Measurements from ENCODE around the gene OSTM1.
A peak's percentile ranks its signal among the peaks of the same experiment; 100 is the strongest.

The OSTM1 gene

DNA sequence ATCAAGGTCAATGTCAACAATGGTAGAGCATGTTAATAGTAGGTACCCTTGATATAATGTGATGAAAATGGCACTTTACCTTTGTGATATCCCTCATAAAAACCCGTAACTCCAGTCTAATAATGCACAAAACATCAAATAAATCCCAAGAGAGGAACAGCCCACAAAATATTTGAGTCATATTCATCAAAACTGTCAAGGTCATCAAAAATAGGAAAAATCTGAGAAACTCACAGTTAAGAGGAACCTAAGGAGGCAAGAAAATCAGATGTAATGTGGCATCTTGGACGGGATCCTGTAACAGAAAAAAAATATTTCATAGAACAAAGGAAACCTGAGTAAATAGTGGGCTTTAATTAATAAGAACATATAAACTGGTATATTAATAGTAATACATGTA, 25.5 kb upstream of the OSTM1 start:
- DNase-seq = no peak

DNA sequence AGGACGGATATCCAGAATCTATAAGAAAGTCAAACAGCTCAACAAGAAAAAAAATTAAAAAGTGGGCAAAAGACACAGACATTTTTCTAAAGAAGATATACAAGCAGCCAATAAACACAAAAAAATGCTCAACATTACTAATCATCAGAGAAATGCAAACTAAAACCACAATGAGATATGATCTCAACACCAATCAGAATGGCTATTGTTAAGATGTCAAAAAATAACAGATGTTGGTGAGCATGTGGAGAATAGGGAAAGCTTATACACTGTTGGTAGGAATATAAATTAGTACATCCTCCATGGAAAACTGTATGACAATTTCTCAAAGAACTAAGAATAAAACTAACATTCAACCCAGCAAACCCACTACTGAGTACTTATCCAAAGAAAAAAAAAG, 23.3 kb upstream of the OSTM1 start:
- DNase-seq = no peak

GRCh38 chr6:108093781-108094300, 19.3 kb upstream of the OSTM1 start:
- DNase-seq = no peak

GRCh38 chr6:108091288-108091687, 16.7 kb upstream of the OSTM1 start:
- DNase-seq = no peak

- no peak for DNase-seq
Measured at GRCh38 chr6:108083349-108083748, 8.8 kb upstream of the OSTM1 start.

DNA sequence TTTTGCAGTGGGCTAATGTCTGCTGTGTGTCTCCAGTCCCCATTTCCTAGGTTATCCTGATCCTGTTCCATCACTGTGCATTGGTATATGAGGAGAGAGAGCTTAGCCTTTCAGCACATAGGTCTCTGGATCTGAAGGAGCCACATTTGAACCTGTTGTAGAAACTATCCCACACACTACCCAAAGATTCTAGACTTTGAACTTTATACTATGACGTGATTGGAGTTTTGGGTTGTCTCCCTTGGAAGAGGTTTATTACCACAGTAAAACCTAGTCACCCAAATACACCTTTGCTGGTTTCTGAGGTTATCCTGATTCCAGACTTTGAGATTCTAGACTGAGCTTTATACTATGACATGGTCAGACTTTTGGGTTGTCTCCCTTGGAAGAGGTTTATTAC, 8.0 kb upstream of the OSTM1 start:
- DNase-seq = no peak

GRCh38 chr6:108080010-108080780, 5.7 kb upstream of the OSTM1 start:
- no peak for DNase-seq

DNA sequence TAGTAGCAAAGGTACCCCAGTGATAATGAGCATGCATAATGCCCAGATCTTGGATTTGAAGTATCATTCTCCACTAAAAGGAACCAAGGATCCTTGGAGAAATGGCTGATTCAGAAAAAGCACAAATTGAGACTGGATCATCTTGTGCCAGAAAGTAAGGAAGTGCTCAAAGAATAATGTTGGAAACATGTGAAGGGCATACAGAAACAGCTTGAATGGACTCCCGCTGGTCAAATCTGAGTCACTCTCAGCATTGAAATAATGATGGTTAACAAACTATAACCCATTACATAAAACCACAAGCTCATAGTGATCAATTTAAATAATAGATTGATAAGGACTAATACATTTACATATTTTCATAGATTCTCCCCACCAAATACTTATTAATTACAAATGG, 3.6 kb upstream of the OSTM1 start:
- no peak for DNase-seq

GRCh38 chr6:108074057-108074358, 533 bp downstream of the OSTM1 start:
- no peak for DNase-seq

- no peak for DNase-seq
Measured at GRCh38 chr6:108071736-108072276, 2.7 kb downstream of the OSTM1 start.

- DNase-seq = no peak
Measured at GRCh38 chr6:108068618-108069017, 5.9 kb downstream of the OSTM1 start.

DNA sequence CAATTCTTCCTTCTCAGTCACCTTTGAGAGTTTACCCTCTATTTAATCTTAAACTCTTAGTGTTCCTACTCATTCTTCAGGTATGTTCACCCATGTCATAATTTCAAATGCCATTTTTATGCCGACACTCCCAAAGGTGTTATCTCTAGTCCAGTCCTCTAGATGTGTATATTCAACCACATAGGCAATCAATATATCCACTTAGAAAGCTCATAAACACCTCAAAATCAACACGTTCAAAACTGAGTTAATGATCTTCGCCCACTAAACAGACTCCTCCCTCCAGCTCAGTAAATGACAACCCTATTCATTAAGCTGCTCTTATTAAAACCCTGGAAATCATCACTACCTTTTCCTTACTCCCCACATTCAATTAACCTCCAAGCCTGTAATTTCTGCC, 6.4 kb downstream of the OSTM1 start:
- no peak for DNase-seq

GRCh38 chr6:108052706-108053105, 21.8 kb downstream of the OSTM1 start:
- no peak for DNase-seq

GRCh38 chr6:108051481-108051880, 23.1 kb downstream of the OSTM1 start:
- no peak for DNase-seq

DNA sequence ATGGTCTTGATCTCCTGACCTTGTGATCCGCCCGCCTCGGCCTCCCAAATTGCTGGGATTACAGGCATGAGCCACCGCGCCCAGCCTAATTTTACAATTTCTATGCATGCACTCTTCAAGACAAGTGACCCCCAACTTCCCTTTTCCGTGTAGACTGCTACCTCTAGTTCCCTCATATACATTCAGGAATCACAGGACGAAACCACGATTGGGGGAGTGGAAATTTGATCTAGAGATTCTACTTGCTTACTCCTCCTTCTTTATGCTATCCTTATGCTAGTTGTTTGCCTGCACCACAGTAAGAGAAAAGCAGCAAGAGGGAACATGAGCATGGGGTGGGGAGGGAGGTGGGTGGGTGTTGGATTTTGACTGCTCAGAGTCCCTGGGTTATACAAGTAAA, 34.9 kb downstream of the OSTM1 start:
- no peak for DNase-seq

- no peak for DNase-seq
Measured at GRCh38 chr6:108036884-108037283, 37.7 kb downstream of the OSTM1 start.

- no peak for DNase-seq
Measured at GRCh38 chr6:108031968-108032367, 42.6 kb downstream of the OSTM1 start.

GRCh38 chr6:108030211-108030610, 44.3 kb downstream of the OSTM1 start:
- DNase-seq = no peak

- DNase-seq = no peak
Measured at GRCh38 chr6:108029226-108029921, 45.2 kb downstream of the OSTM1 start.

DNA sequence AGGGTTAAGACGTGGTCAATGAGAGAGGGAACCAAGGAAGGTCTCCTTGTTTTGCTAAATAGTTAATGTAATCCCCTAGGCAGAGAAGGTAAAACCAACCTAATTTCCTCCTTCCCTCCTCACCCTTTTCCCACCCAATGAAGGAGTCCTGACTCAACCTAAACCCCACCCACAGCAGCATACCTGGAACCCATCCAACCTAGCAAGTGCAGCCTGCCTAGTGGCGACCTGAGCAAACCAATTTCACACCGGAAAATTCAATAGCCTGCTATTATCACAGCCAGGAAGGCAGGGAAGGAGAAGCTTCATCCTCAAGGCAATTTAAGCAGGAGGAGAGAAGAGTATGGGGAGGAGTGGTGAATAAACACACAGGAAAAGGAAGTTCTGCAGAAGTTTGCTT, 46.9 kb downstream of the OSTM1 start:
- DNase-seq = peak; percentile 1

- DNase-seq = no peak
Measured at GRCh38 chr6:108027056-108027455, 47.5 kb downstream of the OSTM1 start.

DNA sequence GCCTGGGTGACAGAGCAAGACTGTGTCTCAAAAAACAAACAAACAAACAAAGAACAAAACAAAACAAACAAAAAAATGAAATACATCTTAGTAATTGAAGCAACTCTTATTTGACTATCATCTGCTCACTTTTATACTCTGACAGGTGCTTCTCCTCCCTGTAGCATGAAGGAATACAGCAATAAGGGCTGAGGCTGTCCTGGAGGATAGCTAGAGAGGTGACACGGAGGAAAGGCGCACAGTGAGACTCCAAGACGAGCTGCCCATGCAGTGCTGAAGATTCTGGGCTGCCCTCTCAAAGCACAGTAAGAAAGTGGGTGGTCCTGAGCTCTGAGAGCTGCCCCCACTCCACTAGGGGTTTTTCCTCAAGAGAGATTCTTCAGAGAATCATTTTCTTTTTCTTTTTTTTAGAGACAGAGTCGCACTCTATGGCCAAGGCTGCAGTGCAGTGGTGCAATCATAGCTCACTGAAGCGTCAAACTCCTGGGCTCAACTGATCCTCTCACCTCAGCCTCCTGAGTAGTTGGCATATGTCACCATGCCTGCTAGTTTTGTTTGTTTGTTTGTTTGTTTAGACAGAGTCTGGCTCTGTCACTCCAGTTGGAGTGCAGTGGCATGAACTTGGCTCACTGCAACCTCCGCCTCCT, 50.0 kb downstream of the OSTM1 start:
- no peak for DNase-seq

DNA sequence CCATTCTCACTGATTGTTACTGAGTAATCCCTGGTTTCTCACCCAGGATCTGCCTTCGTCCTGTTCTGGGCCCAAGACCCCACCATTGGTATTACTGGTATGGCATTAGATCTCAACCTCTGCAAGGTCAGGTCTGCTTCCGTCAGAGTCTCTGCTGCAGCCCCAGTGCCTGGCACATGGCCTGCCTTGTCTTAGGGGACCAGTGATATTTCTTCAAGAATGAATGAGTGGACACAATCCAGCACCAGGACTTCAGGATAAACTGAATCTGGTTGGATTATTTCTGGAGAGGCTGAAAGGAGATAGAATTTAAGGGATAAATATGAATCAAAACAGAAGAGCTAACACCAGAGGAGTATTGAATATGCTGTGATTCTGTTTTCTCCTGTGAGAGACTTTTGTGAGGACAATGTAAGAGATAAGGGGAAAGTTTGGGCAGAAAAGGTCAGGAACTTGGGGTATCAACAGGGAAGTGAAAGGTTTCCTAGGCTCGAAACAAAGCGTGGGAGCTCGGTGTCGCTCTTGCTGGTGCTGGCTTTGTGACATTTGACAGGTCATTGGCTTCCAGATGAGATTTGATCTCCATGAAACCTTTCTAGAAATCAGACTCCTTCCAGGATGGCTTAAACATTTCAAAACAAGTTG, 53.9 kb downstream of the OSTM1 start:
- DNase-seq = no peak

Measured in DMS53 (cell line).